DND-41 (cell line): ENCODE data around the gene ZNF750.

Experiments
- ATAC-seq: fragments of 200-7000 bp; cut with Tn5 transposase; 3 replicates; pipeline ENCODE4 v1.9.1; 2021; ENCODE audit warnings: low read depth; ENCODE audit not compliant: insufficient read depth
- DNase-seq: peaks from one replicate; pipeline ENCODE4 v3.0.0-alpha.2; 2020
- H2AFZ ChIP-seq: 2 replicates; pipeline ENCODE4 v1.6.0; 2012; ENCODE audit warnings: low read depth, low read length
- H3K27ac ChIP-seq: 2 replicates; pipeline ENCODE4 v1.5.1; 2012; ENCODE audit warnings: low read length, inconsistent platforms
- H3K27me3 ChIP-seq: fragments of 200-600 bp; sonication (generic); 2 replicates; pipeline ENCODE4 v1.6.0; 2012; ENCODE audit warnings: low read length, mild to moderate bottlenecking, inconsistent platforms; ENCODE audit not compliant: insufficient read depth, poor library complexity
- H3K36me3 ChIP-seq: 2 replicates; pipeline ENCODE4 v1.5.1; 2012; ENCODE audit warnings: low read length, inconsistent platforms; ENCODE audit not compliant: insufficient read depth
- H3K4me1 ChIP-seq: 2 replicates; pipeline ENCODE4 v1.5.1; 2012; ENCODE audit warnings: mild to moderate bottlenecking, low read length; ENCODE audit not compliant: insufficient read depth
- H3K4me2 ChIP-seq: 2 replicates; pipeline ENCODE4 v1.6.0; 2012; ENCODE audit warnings: mild to moderate bottlenecking, moderate library complexity, low read length, inconsistent platforms; ENCODE audit not compliant: insufficient read depth
- H3K4me3 ChIP-seq, 2 experiments: fragments of 200-600 bp in 1 of 2; shearing (Covaris generic) in 1 of 2; 2 replicates each; pipeline ENCODE4 v1.5.1; 2012 to 2016; ENCODE audit warnings: inconsistent platforms in 2 of 2, low read length in 2 of 2, mild to moderate bottlenecking in 2 of 2, low read depth in 1 of 2, moderate library complexity in 1 of 2
- H3K79me2 ChIP-seq: 2 replicates; pipeline ENCODE4 v1.6.0; 2012; ENCODE audit warnings: low read length, inconsistent platforms; ENCODE audit not compliant: insufficient read depth
- H3K9ac ChIP-seq: 2 replicates; pipeline ENCODE4 v1.6.0; 2012; ENCODE audit warnings: low read depth, mild to moderate bottlenecking, inconsistent platforms, low read length, moderate library complexity
- H3K9me3 ChIP-seq: 2 replicates; pipeline ENCODE4 v1.5.1; 2012; ENCODE audit warnings: low read length, moderate library complexity, mild to moderate bottlenecking, inconsistent platforms; ENCODE audit not compliant: insufficient read depth, severe bottlenecking
- H4K20me1 ChIP-seq: 2 replicates; pipeline ENCODE4 v1.6.0; 2012; ENCODE audit warnings: low read length; ENCODE audit not compliant: insufficient read depth
- EZH2 ChIP-seq: IDR thresholded peaks from 3 replicates; pipeline ENCODE4 v1.6.1; 2012; ENCODE audit warnings: borderline replicate concordance, low read depth, mild to moderate bottlenecking, moderate library complexity, low read length, inconsistent platforms; ENCODE audit not compliant: severe bottlenecking
- TF ChIP-seq, protein P1 (sequence below): IDR thresholded peaks from 2 replicates; pipeline ENCODE4 v1.5.1; 2012; ENCODE audit warnings: borderline replicate concordance, low read length, moderate library complexity, mild to moderate bottlenecking; ENCODE audit not compliant: poor library complexity, severe bottlenecking; ENCODE audit errors: extremely low read depth

The ZNF750 gene

DNA sequence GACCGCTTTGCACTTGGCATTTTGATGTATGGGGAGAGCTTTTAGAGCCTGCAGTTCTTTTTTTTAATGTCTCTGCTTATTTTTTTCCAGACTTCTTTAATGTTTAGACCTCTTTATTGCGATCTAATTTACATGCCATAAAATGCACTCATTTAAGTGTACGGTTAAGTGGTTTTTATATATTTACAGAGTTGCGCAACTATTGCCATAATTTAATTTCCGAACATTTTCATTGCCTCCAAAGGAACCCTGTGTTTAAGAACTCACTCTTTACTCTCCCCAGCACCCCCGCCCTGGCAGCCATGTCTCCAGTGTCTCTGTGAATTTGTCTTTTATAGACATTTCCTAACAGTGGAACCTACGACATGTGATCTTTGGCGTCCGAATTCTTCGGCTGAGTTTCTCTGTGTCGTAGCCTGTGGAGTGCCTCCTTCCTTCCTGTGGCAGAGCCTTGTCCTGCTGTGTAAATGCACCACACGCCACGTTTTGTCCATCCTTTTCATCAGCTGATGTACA is 24.0 kb downstream of the ZNF750 start:
- DNase-seq (no peak), ATAC-seq (no peak)
- Histone ChIP-seq H3K36me3 (peaks cover 81% of the 10 kb centered on the region), H4K20me1 (0 out of 2 replicates have a peak, but pooled peaks cover 4% of the 10 kb centered on the region), H3K79me2 (peaks cover 12% of the 10 kb centered on the region), H3K4me2 (no peak overlapping the region), H2AFZ (no peak overlapping the region), H3K9me3 (peaks cover 13% of the 10 kb centered on the region), H3K4me3 (no peak overlapping the region), H3K27ac (no peak overlapping the region; the same call in 1 of the 2 replicates), H3K4me1 (no peaks in the 10 kb centered on the region), H3K27me3 (no peaks in the 10 kb centered on the region), H3K9ac (no peak overlapping the region)
- TF ChIP-seq, protein P1, sequence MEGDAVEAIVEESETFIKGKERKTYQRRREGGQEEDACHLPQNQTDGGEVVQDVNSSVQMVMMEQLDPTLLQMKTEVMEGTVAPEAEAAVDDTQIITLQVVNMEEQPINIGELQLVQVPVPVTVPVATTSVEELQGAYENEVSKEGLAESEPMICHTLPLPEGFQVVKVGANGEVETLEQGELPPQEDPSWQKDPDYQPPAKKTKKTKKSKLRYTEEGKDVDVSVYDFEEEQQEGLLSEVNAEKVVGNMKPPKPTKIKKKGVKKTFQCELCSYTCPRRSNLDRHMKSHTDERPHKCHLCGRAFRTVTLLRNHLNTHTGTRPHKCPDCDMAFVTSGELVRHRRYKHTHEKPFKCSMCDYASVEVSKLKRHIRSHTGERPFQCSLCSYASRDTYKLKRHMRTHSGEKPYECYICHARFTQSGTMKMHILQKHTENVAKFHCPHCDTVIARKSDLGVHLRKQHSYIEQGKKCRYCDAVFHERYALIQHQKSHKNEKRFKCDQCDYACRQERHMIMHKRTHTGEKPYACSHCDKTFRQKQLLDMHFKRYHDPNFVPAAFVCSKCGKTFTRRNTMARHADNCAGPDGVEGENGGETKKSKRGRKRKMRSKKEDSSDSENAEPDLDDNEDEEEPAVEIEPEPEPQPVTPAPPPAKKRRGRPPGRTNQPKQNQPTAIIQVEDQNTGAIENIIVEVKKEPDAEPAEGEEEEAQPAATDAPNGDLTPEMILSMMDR: no peak
- no peak for TF ChIP-seq EZH2

DNA sequence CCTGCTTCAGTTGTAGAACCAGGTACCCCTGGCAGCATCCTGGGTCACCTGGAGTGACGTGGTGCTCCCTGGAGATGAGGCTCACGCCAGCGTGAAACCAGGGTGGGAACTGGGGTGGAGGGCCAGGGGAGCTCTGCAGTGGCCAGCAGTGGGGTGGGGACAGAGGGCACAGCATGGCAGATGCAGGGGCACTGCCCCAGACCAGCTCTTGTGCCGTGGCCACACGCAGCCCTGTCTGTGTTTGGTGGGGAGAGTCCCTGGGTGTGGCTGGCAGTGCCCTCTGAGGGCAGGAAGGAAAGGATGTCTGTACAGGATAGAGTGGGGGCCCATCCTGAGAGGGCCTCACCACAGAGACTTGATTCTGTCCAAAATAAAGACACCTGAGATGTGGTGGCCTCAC is 24.5 kb downstream of the ZNF750 start:
- H3K9ac ChIP-seq: no peak overlapping the region
- H3K36me3 ChIP-seq: peaks cover 83% of the 10 kb centered on the region
- no peaks in the 10 kb centered on the region for H3K27me3 ChIP-seq
- TF ChIP-seq EZH2: no peak
- TF ChIP-seq, protein P1: no peak
- H3K4me3 ChIP-seq: no peak overlapping the region
- H3K4me2 ChIP-seq: no peak overlapping the region
- no peak overlapping the region for H2AFZ ChIP-seq
- H3K4me1 ChIP-seq: no peaks in the 10 kb centered on the region
- peaks cover 12% of the 10 kb centered on the region for H3K9me3 ChIP-seq
- ATAC-seq: no peak
- no peak for DNase-seq
- H4K20me1 ChIP-seq: 0 out of 2 replicates have a peak, but pooled peaks cover 4% of the 10 kb centered on the region
- H3K27ac ChIP-seq: peak overlapping the region; percentile 0; the same call in 1 of the 2 replicates
- peaks cover 8% of the 10 kb centered on the region for H3K79me2 ChIP-seq

DNA sequence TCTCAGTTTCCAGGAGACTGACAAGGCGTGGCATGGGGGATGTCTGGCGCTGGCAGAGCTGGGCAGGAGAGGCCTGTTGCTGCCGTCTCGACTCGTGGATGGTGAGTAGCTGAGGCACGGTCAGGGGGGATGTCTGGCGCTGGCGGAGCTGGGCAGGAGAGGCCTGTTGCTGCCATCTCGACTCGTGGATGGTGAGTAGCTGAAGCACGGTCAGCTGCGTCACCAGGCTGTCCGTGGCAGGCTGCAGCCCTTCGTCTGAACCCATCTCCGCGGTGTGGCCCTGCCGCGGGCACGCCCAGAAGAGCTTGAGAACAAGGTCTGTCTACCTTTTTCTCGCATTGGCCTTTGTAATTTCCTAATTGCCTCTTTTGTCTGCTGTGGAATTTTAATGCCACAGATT is 25.0 kb downstream of the ZNF750 start:
- Histone ChIP-seq H3K27ac (no peak overlapping the region), H3K36me3 (peaks cover 85% of the 10 kb centered on the region), H4K20me1 (peaks cover 7% of the 10 kb centered on the region; the same call in 1 of the 2 replicates), H3K4me1 (no peaks in the 10 kb centered on the region), H3K9me3 (peaks cover 9% of the 10 kb centered on the region), H2AFZ (no peak overlapping the region), H3K27me3 (no peaks in the 10 kb centered on the region), H3K4me2 (no peak overlapping the region), H3K9ac (no peak overlapping the region), H3K79me2 (peaks cover 7% of the 10 kb centered on the region), H3K4me3 (no peak overlapping the region)
- ATAC-seq (no peak), DNase-seq (no peak)
- TF ChIP-seq EZH2: no peak
- TF ChIP-seq, protein P1: no peak
